Loucy (cell line): Measurements from ENCODE around the gene ABCA3.
A peak's percentile ranks its signal among the peaks of the same experiment; 100 is the strongest.

Experiments used
- H2AFZ ChIP-seq: fragments of 200-600 bp; sonication (generic); 2 replicates; pipeline ENCODE4 v1.6.0; 2016; ENCODE audit warnings: antibody characterized with exemption, mild to moderate bottlenecking, low read length, moderate library complexity
- H3F3A ChIP-seq: fragments of 200-600 bp; 2 replicates; pipeline ENCODE4 v1.6.0; 2016; ENCODE audit warnings: antibody characterized with exemption, low read depth, mild to moderate bottlenecking
- H3K27me3 ChIP-seq: fragments of 200-600 bp; sonication (generic); 2 replicates; pipeline ENCODE4 v1.6.1; 2014; ENCODE audit warnings: low read length, mild to moderate bottlenecking; ENCODE audit not compliant: insufficient read depth, poor library complexity, severe bottlenecking
- H3K36me3 ChIP-seq: fragments of 200-600 bp; sonication (generic); 2 replicates; pipeline ENCODE4 v1.6.1; 2016; ENCODE audit warnings: low read length; ENCODE audit not compliant: insufficient read depth
- H3K4me1 ChIP-seq: fragments of 200-600 bp; sonication (generic); 2 replicates; pipeline ENCODE4 v1.5.1; 2014; ENCODE audit warnings: low read length, mild to moderate bottlenecking; ENCODE audit not compliant: insufficient read depth, poor library complexity, severe bottlenecking
- H3K4me2 ChIP-seq: fragments of 200-600 bp; sonication (generic); 2 replicates; pipeline ENCODE4 v1.6.0; 2014; ENCODE audit warnings: antibody characterized with exemption, low read length, low read depth, mild to moderate bottlenecking; ENCODE audit not compliant: poor library complexity, severe bottlenecking
- H3K4me3 ChIP-seq: fragments of 200-600 bp; sonication (generic); 2 replicates; pipeline ENCODE4 v1.5.1; 2014; ENCODE audit warnings: low read length, mild to moderate bottlenecking, mixed read lengths; ENCODE audit not compliant: poor library complexity, severe bottlenecking
- H3K79me2 ChIP-seq: fragments of 200-600 bp; sonication (generic); 2 replicates; pipeline ENCODE4 v1.6.1; 2014; ENCODE audit warnings: low read length; ENCODE audit not compliant: insufficient read depth
- H3K9ac ChIP-seq: fragments of 200-600 bp; sonication (generic); 2 replicates; pipeline ENCODE4 v1.6.0; 2014; ENCODE audit warnings: mild to moderate bottlenecking, low read depth, low read length, moderate library complexity; ENCODE audit not compliant: poor library complexity, severe bottlenecking
- H3K9me2 ChIP-seq: fragments of 200-600 bp; sonication (generic); replicated peaks from 2 replicates; pipeline ENCODE4 v1.6.1; 2016; ENCODE audit warnings: low read depth, low read length, mixed read lengths
- H3K9me3 ChIP-seq: fragments of 200-600 bp; sonication (generic); 2 replicates; pipeline ENCODE4 v1.6.1; 2014; ENCODE audit warnings: mild to moderate bottlenecking, antibody characterized with exemption, low read length, low read depth; ENCODE audit not compliant: insufficient read depth
- H4K20me1 ChIP-seq: fragments of 200-600 bp; sonication (generic); 2 replicates; pipeline ENCODE4 v1.6.0; 2014; ENCODE audit warnings: antibody characterized with exemption, low read length, mild to moderate bottlenecking; ENCODE audit not compliant: insufficient read depth, poor library complexity, severe bottlenecking
- CTCF ChIP-seq: fragments of 200-600 bp; sonication (generic); conservative IDR thresholded peaks from 2 replicates; pipeline ENCODE4 v1.5.1; 2014; ENCODE audit warnings: mild to moderate bottlenecking, antibody characterized with exemption, low read length
- EZH2phosphoT487 ChIP-seq: fragments of 200-600 bp; IDR thresholded peaks from 2 replicates; pipeline ENCODE4 v1.6.1; 2018; ENCODE audit warnings: antibody characterized with exemption, mild to moderate bottlenecking, moderate library complexity, borderline replicate concordance

The ABCA3 gene

DNA sequence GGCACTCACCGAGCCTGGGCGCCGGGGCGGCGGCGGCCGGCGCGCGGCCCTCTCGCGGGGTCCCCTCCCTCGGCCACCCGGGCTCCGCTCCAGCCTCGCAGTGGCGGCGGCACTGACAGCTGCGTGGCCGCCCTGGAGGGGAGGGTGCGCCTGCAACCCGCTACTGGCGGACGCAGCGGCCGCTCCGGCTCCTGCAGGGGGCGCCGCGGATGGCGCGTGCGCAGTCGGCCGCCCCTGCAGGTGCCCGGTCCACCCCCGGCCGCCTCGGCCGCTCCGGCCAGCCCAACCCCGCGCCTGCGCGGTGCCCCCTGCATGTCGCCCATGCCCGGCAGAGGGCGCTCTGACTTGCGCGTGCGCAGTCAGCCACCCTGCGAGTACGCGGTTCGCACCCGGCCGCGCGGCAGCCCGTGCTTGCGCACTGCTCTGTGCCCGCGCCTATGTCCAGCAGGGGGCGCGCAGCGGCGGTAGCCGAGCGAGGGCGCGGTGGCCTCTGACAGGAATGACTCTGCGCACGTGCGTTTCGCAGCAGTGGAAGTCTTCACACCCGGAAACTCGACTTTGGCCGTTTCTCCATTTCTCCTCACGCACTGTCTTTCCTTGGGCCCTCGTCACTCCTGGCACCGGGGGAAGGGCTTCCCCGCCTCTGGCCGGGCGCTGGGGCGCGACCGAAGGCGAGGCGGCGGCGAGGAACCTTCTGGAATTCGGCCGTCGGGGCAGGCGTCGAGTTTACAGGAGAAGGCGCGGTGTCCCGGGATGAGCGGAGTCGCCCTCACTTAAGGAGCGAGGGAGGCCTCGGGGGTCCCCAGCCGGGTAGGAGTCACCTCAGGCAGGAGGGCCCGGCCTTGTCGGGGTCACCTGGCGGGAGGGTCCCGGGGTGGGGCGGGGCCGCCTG, at the start of gene ABCA3:
TSS of gene ABCA3 (minus strand) at position 165 of the 892 bp plus-strand sequence. CDS start 14,262 bp downstream, outside the sequence.
- Histone ChIP-seq H3F3A (no peaks in the 10 kb centered on the region), H3K9me3 (no peaks in the 10 kb centered on the region), H3K4me1 (no peaks in the 10 kb centered on the region), H2AFZ (peak within 1 kb of the TSS; percentile 84), H3K4me2 (peak within 1 kb of the TSS; percentile 81), H3K36me3 (no peaks in the 10 kb centered on the region), H3K79me2 (no peaks in the 10 kb centered on the region), H3K27me3 (no peaks in the 10 kb centered on the region), H3K4me3 (peak within 1 kb of the TSS; percentile 79), H3K9ac (peak within 1 kb of the TSS; percentile 60), H3K9me2 (no peaks in the 10 kb centered on the region), H4K20me1 (no peaks in the 10 kb centered on the region)
- TF ChIP-seq EZH2phosphoT487 (no peak), CTCF (peak; percentile 68)

- no peak overlapping the region for H3K4me2 ChIP-seq
- no peaks in the 10 kb centered on the region for H3K9me2 ChIP-seq
- no peaks in the 10 kb centered on the region for H3K79me2 ChIP-seq
- H2AFZ ChIP-seq = no peak overlapping the region
- TF ChIP-seq EZH2phosphoT487 (no peak), CTCF (no peak)
- H3K4me3 ChIP-seq = no peak overlapping the region
- no peaks in the 10 kb centered on the region for H4K20me1 ChIP-seq
- no peaks in the 10 kb centered on the region for H3K4me1 ChIP-seq
- H3K9me3 ChIP-seq = no peaks in the 10 kb centered on the region
- H3K36me3 ChIP-seq = no peaks in the 10 kb centered on the region
- H3F3A ChIP-seq = no peaks in the 10 kb centered on the region
- H3K9ac ChIP-seq = no peak overlapping the region
- no peaks in the 10 kb centered on the region for H3K27me3 ChIP-seq
Measured at GRCh38 chr16:2388875-2389433, 48.4 kb upstream of the ABCA3 start.

- no peaks in the 10 kb centered on the region for H3F3A ChIP-seq
- H3K9me3 ChIP-seq = no peaks in the 10 kb centered on the region
- H4K20me1 ChIP-seq = no peaks in the 10 kb centered on the region
- H3K9ac ChIP-seq = no peak overlapping the region
- no peaks in the 10 kb centered on the region for H3K9me2 ChIP-seq
- H2AFZ ChIP-seq = no peak overlapping the region
- no peaks in the 10 kb centered on the region for H3K36me3 ChIP-seq
- no peaks in the 10 kb centered on the region for H3K4me1 ChIP-seq
- no peak for TF ChIP-seq EZH2phosphoT487
- no peak for TF ChIP-seq CTCF
- no peak overlapping the region for H3K4me2 ChIP-seq
- no peaks in the 10 kb centered on the region for H3K27me3 ChIP-seq
- H3K4me3 ChIP-seq = no peak overlapping the region
- H3K79me2 ChIP-seq = no peaks in the 10 kb centered on the region
Measured at GRCh38 chr16:2388139-2388874, 47.8 kb upstream of the ABCA3 start.
